GM12878 (cell line): ENCODE measurements around the gene MPZL3. TPM values are rescaled to one million over a fixed set of nuclear protein-coding genes. Genes with fewer than 3 reads are reported as not detected.

ENCODE experiments used
- ATF7 ChIP-seq: fragments of 450-650 bp; IDR thresholded peaks from 2 replicates; pipeline ENCODE4 v1.6.1; 2016; ENCODE audit warnings: low read depth, mild to moderate bottlenecking
- BCL11A ChIP-seq: IDR thresholded peaks from 2 replicates; pipeline ENCODE4 v1.6.1; 2011; ENCODE audit warnings: low read depth, low read length
- BMI1 ChIP-seq: fragments of 450-650 bp; IDR thresholded peaks from 2 replicates; pipeline ENCODE4 v1.6.1; 2016; ENCODE audit warnings: mild to moderate bottlenecking, moderate library complexity, borderline replicate concordance
- CBX3 ChIP-seq: fragments of 200-600 bp; sonication (generic); IDR thresholded peaks from 2 replicates; pipeline ENCODE4 v1.6.1; 2016; ENCODE audit warnings: low read depth, borderline replicate concordance
- CEBPZ ChIP-seq: fragments of 150-350 bp; IDR thresholded peaks from 2 replicates; pipeline ENCODE4 v1.6.1; 2016; ENCODE audit warnings: low read depth, low read length
- CUX1 ChIP-seq: IDR thresholded peaks from 2 replicates; pipeline ENCODE4 v1.6.1; 2012; ENCODE audit warnings: improper control_type of control experiment, low read depth, low read length; ENCODE audit not compliant: insufficient replicate concordance
- GATAD2B ChIP-seq: fragments of 450-650 bp; conservative IDR thresholded peaks from 2 replicates; pipeline ENCODE4 v1.6.1; 2017; ENCODE audit warnings: low read depth, mild to moderate bottlenecking, moderate library complexity
- HDAC2 ChIP-seq: fragments of 200-600 bp; sonication (generic); IDR thresholded peaks from 2 replicates; pipeline ENCODE4 v1.6.1; 2017
- HDGF ChIP-seq: fragments of 450-650 bp; IDR thresholded peaks from 2 replicates; pipeline ENCODE4 v1.6.1; 2016; ENCODE audit warnings: antibody characterized with exemption
- KDM1A ChIP-seq: fragments of 200-600 bp; sonication (generic); IDR thresholded peaks from 2 replicates; pipeline ENCODE4 v1.6.1; 2016; ENCODE audit warnings: borderline replicate concordance
- KLF5 ChIP-seq: fragments of 450-650 bp; IDR thresholded peaks from 2 replicates; pipeline ENCODE4 v1.6.1; 2014; ENCODE audit warnings: mild to moderate bottlenecking; ENCODE audit not compliant: partially characterized antibody
- LARP7 ChIP-seq: fragments of 450-650 bp; IDR thresholded peaks from 2 replicates; pipeline ENCODE4 v1.6.1; 2017; ENCODE audit warnings: mild to moderate bottlenecking
- MYC ChIP-seq: IDR thresholded peaks from 2 replicates; pipeline ENCODE4 v1.6.1; 2011; ENCODE audit warnings: mild to moderate bottlenecking, low read length, moderate library complexity, inconsistent platforms; ENCODE audit not compliant: insufficient read depth, insufficient replicate concordance, insufficient read length, severe bottlenecking
- SMARCA5 ChIP-seq: fragments of 450-650 bp; IDR thresholded peaks from 2 replicates; pipeline ENCODE4 v1.6.1; 2017; ENCODE audit warnings: mild to moderate bottlenecking
- SREBF2 ChIP-seq: IDR thresholded peaks from 2 replicates; pipeline ENCODE4 v1.6.1; 2012; ENCODE audit warnings: mild to moderate bottlenecking, low read length
- TBL1XR1 ChIP-seq: IDR thresholded peaks from 2 replicates; pipeline ENCODE4 v1.6.1; 2012; ENCODE audit warnings: low read depth, low read length, improper control_type of control experiment
- TCF7 ChIP-seq: IDR thresholded peaks from 2 replicates; pipeline ENCODE4 v1.6.1; 2014; ENCODE audit warnings: antibody characterized with exemption, borderline replicate concordance
- ZBTB11 ChIP-seq: fragments of 450-650 bp; formaldehyde crosslinking; IDR thresholded peaks from 2 replicates; pipeline ENCODE4 v1.5.0; 2022; ENCODE audit warnings: mild to moderate bottlenecking, missing genetic modification characterization
- ZNF274 ChIP-seq: IDR thresholded peaks from one replicate; pipeline ENCODE4 v1.8.0; 2011; ENCODE audit not compliant: insufficient read length, insufficient read depth
- polyA plus RNA-seq, 11 experiments: library from polyadenylated mRNA; depleted of rRNA in 4 of 11; unstranded in 6 of 11; stranded (reverse) in 5 of 11; fragments of >200 nt; fragmentation: Nextera tagmentation in 4 of 11; fragmentation: Illumina TruSeq in 1 of 11; extraction: Ambion mirVana in 4 of 11; extraction: Trizol in 1 of 11; gene quantifications; 1 replicate in 1 of 11; 2 replicates in 10 of 11; pipeline versions ENCODE4 v1.2.1 to v1.2.3, GENCODE V29; 2011 to 2016; ENCODE audit warnings: inconsistent platforms in 2 of 11, missing spikeins in 2 of 11, low read depth in 1 of 11
- total RNA-seq, 4 experiments: library from RNA; depleted of rRNA in 3 of 4; stranded (reverse); fragments of >200 nt in 3 of 4; fragmentation: Illumina TruSeq in 1 of 4; extraction: Trizol in 1 of 4; gene quantifications; 2 replicates each; pipeline versions ENCODE4 v1.2.1 to v1.2.3, GENCODE V29; 2013 to 2021

Gene MPZL3
- total and polyA plus RNA-seq, 10 of the 15 experiments (the other 5 are each of a cell fraction or from before 2014, with no cell fraction given), result 2.1 to 7.5 (median 6.2) TPM

GRCh38 chr11:118240999-118241763 is 11.0 kb downstream of the MPZL3 start (continued):
- TF ChIP-seq CBX3 (no peak), TBL1XR1 (no peak), CUX1 (no peak), TCF7 (no peak), HDGF (no peak), GATAD2B (no peak), HDAC2 (no peak), ATF7 (peak; percentile 83), LARP7 (0 out of 2 replicates have a peak, but pooled peaks have one; percentile 45), ZBTB11 (no peak), MYC (no peak), KDM1A (no peak), CEBPZ (no peak), SMARCA5 (0 out of 2 replicates have a peak, but pooled peaks have one; percentile 32), BCL11A (peak; percentile 77; the same call in 1 of the 2 replicates), SREBF2 (no peak), BMI1 (peak; percentile 33; the same call in 1 of the 2 replicates), ZNF274 (no peak), KLF5 (no peak)
